Esophagus squamous epithelium (tissue), 4 donors: ENCODE data around the gene RNF144A.

Experiments
- CTCF ChIP-seq, 6 experiments: fragments of 450-650 bp in 4 of 6; fragments of 200-600 bp in 2 of 6; sonication (generic) in 2 of 6; IDR thresholded peaks; one replicate each; pipeline ENCODE4 v1.5.1; 2016 to 2019; ENCODE audit warnings: antibody characterized with exemption in 6 of 6, mild to moderate bottlenecking in 4 of 6, moderate library complexity in 4 of 6
- POLR2A ChIP-seq, 4 donors: fragments of 450-650 bp; IDR thresholded peaks; one replicate each; pipeline ENCODE4 v1.6.1; 2017; ENCODE audit warnings: antibody characterized with exemption in 4 of 4, mild to moderate bottlenecking in 4 of 4, moderate library complexity in 3 of 4

GRCh38 chr2:6945821-6946220, 28.6 kb downstream of the RNF144A start:
- TF ChIP-seq CTCF (IDR thresholded peaks at IDR 0.05) (no peak), POLR2A (IDR thresholded peaks at IDR 0.05) (no peak)
